D721Med (cell line): ENCODE measurements around the gene CDKN2B.

Source experiments
- DNase-seq: peaks from one replicate; pipeline ENCODE4 v3.0.0; 2011; ENCODE audit warnings: low spot score; ENCODE audit not compliant: insufficient read length
- FAIRE-seq: peaks from 2 replicates; lab custom pipeline; 2011; peaks lifted over from hg19 to GRCh38; lab: Jason Lieb, UNC
- TF ChIP-seq, protein P1 (sequence below): IDR thresholded peaks from 2 replicates; pipeline ENCODE4 v1.5.1; 2012; ENCODE audit warnings: mild to moderate bottlenecking, control low read depth; ENCODE audit not compliant: insufficient read depth; ENCODE audit errors: missing control alignments

CDKN2B gene

DNA sequence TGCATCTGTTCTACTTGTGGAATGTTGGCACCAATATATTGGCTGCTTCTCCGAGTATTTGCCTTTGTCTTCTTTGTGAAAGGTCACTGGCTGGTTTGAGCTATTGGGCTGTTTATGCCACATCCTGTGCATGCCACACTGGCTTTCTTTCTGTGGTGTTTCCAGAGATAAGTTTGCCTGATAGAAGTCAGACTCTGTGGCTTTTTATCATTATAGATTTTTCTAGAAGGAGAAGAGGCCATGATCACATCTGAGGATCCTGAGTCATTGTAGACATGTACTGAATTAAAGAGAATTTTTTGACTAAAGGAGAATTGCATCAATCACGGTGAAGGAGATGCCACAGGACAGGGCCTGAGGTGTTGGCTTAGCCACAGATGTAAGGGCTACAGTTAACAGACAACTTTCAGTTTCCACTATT lies 26.5 kb upstream of the CDKN2B start:
- no peak for FAIRE-seq
- DNase-seq = no peak
- TF ChIP-seq, protein P1, sequence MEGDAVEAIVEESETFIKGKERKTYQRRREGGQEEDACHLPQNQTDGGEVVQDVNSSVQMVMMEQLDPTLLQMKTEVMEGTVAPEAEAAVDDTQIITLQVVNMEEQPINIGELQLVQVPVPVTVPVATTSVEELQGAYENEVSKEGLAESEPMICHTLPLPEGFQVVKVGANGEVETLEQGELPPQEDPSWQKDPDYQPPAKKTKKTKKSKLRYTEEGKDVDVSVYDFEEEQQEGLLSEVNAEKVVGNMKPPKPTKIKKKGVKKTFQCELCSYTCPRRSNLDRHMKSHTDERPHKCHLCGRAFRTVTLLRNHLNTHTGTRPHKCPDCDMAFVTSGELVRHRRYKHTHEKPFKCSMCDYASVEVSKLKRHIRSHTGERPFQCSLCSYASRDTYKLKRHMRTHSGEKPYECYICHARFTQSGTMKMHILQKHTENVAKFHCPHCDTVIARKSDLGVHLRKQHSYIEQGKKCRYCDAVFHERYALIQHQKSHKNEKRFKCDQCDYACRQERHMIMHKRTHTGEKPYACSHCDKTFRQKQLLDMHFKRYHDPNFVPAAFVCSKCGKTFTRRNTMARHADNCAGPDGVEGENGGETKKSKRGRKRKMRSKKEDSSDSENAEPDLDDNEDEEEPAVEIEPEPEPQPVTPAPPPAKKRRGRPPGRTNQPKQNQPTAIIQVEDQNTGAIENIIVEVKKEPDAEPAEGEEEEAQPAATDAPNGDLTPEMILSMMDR = no peak

DNA sequence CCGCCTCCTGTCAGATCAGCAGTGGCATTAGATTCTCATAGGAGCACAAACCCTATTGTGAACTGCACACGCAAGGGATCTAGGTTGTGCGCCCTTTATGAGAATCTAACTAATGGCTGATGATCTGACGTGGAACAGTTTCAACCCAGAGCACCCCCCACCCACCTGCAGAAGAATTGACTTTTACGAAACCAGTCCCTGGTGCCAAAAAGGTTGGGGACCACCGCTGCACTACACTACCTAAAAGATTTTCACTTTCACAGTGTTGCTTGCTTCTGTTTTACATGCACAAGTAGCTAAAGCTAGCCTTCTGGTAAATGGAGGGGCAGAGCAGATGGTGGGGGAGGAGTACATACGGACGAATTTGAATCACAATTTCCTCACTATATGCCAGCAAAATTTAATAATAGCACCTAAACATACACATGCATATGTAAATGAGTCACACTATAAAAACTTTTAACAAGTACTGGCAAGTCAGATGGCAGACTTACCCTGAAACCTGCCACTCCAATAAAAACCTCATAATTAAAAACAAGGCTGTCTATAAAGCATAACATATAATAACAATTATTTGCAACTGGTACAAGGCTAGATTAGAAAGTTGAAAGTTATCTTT lies 24.0 kb upstream of the CDKN2B start:
- DNase-seq = no peak
- TF ChIP-seq, protein P1 = no peak
- FAIRE-seq = no peak

DNA sequence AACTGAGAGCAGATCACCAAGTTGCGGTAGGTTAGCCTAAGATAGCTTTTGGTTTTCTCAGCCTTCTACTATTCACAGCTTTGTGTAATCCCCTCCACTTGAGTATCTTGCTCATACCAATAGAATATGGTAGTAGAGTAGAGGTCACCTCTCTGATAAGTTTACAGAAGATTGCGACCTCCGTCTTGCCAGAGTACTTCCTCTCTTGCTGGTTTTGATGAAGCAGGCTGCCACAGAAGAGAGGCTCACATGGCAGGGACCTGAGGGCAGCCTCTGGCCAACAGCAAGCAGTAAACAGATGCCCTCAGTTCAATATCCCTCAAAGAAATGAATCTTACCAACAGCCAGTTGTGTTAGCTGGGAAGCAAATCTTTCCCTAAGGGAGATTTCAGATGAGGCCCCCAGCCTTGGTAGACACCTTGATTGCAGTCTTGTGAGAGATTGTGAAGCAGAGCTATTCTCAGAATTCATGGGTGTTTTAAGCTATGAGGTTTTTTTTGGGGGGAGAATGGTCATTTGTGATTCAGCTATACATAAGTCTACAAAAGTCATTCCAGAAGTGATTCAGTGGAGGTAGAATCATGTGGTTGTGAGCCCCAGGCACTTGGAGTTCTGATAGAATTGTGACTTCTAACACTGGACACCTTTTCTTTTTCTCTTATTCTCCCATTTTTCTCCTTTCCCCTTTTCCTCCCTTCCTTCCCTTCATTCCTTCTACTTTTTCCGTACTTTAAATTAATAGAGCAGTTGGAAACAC lies 22.7 kb upstream of the CDKN2B start:
- TF ChIP-seq, protein P1 = no peak
- FAIRE-seq = no peak
- no peak for DNase-seq

DNA sequence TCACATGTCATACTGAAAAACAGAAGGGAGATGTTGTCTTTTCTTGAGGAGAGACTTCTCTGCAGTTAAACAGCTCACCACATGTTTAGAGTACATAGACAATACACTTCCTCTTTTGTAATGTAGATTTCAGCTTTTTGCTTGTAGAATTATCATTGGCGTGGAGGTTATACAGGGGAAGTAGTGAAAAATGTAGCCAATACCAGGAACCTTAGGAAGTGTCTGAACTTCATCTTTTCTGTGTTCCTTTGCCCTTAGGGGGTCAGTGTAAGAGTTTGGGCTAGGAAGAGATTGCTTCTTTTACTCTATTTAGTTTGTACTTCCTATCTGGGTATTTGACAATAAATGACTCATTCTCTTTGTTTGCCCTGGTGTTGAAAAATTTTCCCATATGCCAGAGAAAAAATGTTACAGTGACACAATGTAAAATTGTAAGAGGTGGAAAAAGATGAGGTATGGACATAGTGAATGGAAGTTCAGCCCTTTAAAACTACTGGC lies 21.0 kb upstream of the CDKN2B start:
- DNase-seq (no peak), FAIRE-seq (no peak)
- TF ChIP-seq, protein P1 = no peak

DNA sequence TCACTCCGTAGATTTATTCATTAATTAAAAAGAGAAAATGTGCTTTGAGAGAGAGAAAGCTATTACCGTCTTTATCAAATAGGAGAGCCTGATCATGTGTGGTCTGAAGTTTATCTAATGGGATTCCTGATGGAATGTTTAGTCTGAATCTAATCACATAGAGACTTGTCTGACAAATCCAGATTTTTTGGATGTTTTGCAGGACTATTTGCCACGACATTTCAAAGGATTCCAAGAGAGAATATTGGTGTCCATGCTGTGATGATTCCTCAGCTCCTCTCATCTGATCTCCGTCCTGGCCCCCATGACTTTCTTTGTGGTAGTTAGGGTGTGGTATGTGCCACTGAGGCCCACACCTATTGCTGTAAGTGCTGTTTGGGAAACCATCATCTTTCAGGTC lies 20.1 kb upstream of the CDKN2B start:
- TF ChIP-seq, protein P1 = no peak
- DNase-seq (no peak), FAIRE-seq (no peak)

DNA sequence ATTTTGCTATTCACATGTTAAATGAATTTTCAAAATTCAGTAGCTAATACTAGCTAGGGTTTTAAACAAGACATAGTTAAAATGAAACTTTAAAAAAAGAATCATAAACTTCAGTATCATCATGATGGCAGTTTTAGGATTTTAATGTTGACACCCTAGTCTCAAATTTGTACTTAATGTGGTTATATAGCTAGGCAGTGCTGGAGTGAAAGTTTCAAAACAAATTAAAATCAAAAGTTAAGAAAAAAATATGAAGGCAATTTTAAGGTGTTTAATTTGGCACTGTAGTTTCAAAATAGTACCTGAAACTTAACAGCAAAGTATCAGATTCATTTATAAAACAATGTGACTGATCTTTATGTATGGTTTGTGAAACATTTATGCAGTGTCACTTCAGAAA lies 19.3 kb upstream of the CDKN2B start:
- FAIRE-seq = no peak
- TF ChIP-seq, protein P1 = no peak
- DNase-seq = no peak

DNA sequence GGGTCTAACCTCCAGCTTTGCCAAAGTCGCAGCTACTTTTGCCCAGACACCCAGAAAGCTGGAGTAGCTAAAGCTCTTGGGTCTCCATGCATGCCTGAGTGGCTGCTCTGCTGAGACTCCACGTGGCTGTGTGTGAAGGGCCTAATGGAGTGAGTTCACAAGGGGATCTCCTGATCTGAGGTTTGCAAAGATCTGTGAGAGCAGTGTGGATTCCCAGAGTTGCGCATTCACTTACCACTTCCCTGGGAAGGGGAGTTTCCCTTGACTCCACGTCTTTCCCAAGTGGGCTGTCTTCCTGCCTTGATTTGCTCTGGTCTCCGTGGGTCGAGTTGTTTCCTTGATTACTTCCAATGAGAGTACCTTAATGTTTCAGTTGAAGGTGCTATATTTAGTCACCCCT lies 17.6 kb upstream of the CDKN2B start:
- no peak for FAIRE-seq
- DNase-seq = no peak
- TF ChIP-seq, protein P1 = no peak
